Measurements from ENCODE around the gene GAB1. TPM values are rescaled to one million over a fixed set of nuclear protein-coding genes. Genes with fewer than 3 reads are reported as not detected.

Gene GAB1
- total RNA-seq, 6 donors from 2014 or later: 47.1 to 77.6 (median 56.9) TPM

DNA sequence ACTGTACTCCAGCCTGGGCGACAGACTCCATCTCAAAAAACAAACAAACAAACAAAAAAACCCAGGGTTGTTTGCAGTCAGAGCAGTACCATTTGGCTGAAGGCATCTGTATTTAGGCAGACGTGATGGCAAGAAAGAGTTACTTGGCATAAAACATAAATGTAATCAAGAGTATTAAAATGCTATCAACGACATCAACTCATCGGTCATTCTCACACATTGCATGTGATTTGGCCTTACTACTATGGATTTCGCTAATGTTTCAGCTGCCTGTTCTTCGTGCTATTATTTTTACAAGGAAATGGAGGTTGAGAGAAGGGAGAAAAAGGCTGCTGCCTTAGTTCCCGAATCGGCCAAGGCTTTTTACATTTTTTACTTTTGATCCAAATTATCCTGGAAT is 161.3 kb downstream of the GAB1 start:
- Histone ChIP-seq H3K36me3 (no peaks in the 10 kb centered on the region), H3K27ac (no peak overlapping the region), H3K4me3 (no peak overlapping the region), H3K4me1 (no peaks in the 10 kb centered on the region), H3K27me3 (no peaks in the 10 kb centered on the region), H3K9me3 (no peaks in the 10 kb centered on the region)
- DNase-seq (no peak), ATAC-seq (ENCODE audit: low FRiP score in 2 of 2) (no peak)
- WGBS, 2 donors: 71 to 82% methylated on average over 8 of the region's 8 CpGs
- TF ChIP-seq, protein P1, sequence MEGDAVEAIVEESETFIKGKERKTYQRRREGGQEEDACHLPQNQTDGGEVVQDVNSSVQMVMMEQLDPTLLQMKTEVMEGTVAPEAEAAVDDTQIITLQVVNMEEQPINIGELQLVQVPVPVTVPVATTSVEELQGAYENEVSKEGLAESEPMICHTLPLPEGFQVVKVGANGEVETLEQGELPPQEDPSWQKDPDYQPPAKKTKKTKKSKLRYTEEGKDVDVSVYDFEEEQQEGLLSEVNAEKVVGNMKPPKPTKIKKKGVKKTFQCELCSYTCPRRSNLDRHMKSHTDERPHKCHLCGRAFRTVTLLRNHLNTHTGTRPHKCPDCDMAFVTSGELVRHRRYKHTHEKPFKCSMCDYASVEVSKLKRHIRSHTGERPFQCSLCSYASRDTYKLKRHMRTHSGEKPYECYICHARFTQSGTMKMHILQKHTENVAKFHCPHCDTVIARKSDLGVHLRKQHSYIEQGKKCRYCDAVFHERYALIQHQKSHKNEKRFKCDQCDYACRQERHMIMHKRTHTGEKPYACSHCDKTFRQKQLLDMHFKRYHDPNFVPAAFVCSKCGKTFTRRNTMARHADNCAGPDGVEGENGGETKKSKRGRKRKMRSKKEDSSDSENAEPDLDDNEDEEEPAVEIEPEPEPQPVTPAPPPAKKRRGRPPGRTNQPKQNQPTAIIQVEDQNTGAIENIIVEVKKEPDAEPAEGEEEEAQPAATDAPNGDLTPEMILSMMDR (IDR thresholded peaks at IDR 0.05): no peak
- no peak for TF ChIP-seq POLR2A (IDR thresholded peaks at IDR 0.05)
- no peak for TF ChIP-seq POLR2AphosphoS5 (IDR thresholded peaks at IDR 0.05)
- TF ChIP-seq EP300 (IDR thresholded peaks at IDR 0.05): no peak

DNA sequence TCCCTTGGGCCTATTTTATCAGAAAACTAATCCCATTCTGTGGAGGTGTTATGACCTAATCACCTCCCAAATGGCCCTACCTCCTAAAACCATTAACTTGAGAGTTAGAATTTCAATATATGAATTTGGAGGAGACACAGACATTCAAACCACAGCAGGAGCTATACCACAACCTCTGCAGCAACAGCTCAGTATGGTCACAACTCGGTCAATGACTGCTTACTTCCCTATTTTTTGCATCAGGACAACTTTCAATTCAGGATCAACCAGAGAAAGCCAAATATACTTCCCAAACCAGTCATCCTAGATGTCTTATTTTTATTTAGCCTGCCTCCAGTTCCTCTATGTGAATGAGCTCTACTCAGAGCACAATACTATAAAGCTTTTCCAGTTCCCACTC is 165.6 kb downstream of the GAB1 start:
- Histone ChIP-seq H3K27ac (no peak overlapping the region), H3K27me3 (no peaks in the 10 kb centered on the region), H3K9me3 (no peaks in the 10 kb centered on the region), H3K4me1 (no peaks in the 10 kb centered on the region), H3K4me3 (no peak overlapping the region), H3K36me3 (no peaks in the 10 kb centered on the region)
- 75 to 91% methylated on average over 1 of the region's 1 CpG for WGBS, 2 donors
- ATAC-seq (ENCODE audit: low FRiP score in 2 of 2): no peak
- no peak for DNase-seq
- TF ChIP-seq POLR2A (IDR thresholded peaks at IDR 0.05) (no peak), EP300 (IDR thresholded peaks at IDR 0.05) (no peak), POLR2AphosphoS5 (IDR thresholded peaks at IDR 0.05) (no peak)
- TF ChIP-seq, protein P1 (IDR thresholded peaks at IDR 0.05): no peak

DNA sequence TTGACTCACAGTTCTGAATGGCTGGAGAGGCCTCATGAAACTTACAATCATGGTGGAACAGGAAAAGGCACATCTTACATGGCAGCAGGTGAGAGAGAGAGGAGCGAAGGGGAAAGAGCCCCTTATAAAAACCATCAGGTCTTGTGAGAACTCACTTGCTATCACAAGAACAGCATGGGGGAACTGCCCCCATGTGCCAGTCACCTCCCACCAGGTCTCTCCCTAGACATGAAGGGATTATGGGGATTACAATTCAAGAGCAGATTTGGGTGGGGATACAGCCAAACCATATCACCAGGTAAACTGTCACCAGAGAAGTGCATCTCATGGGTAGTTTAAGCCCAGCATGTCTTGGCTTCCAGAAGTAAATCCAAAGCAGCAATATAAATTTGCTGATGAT is 169.4 kb downstream of the GAB1 start:
- ATAC-seq (ENCODE audit: low FRiP score in 2 of 2): no peak
- DNase-seq: no peak
- no peaks in the 10 kb centered on the region for H3K9me3 ChIP-seq
- H3K27me3 ChIP-seq: no peaks in the 10 kb centered on the region
- no peak overlapping the region for H3K4me3 ChIP-seq
- H3K4me1 ChIP-seq: no peaks in the 10 kb centered on the region
- no peaks in the 10 kb centered on the region for H3K36me3 ChIP-seq
- TF ChIP-seq, protein P1 (IDR thresholded peaks at IDR 0.05): no peak
- TF ChIP-seq EP300 (IDR thresholded peaks at IDR 0.05): no peak
- TF ChIP-seq POLR2A (IDR thresholded peaks at IDR 0.05): no peak
- TF ChIP-seq POLR2AphosphoS5 (IDR thresholded peaks at IDR 0.05): no peak
- 75 to 100% methylated on average over 1 of the region's 1 CpG for WGBS, 2 donors
- no peak overlapping the region for H3K27ac ChIP-seq

DNA sequence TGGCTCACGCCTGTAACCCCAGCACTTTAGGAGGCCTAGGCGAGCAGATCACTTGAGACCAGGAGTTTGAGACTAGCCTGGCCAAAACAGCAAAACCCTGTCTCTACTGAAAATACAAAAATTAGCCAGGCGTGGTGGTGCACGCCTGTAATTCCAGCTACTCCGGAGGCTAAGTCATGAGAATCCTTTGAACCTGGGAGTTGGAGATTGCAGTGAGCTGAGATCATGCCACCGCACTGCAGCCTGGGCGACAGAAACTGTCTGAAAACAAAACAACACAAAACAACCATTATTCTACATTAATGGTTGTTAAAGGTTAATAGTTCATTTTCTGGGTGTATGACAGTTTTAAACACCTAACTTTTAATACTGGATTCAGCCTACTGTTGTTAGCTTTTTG is 175.2 kb downstream of the GAB1 start:
- no peaks in the 10 kb centered on the region for H3K9me3 ChIP-seq
- ATAC-seq (ENCODE audit: low FRiP score in 2 of 2): no peak
- 87 to 98% methylated on average over 7 of the region's 7 CpGs for WGBS, 2 donors

DNA sequence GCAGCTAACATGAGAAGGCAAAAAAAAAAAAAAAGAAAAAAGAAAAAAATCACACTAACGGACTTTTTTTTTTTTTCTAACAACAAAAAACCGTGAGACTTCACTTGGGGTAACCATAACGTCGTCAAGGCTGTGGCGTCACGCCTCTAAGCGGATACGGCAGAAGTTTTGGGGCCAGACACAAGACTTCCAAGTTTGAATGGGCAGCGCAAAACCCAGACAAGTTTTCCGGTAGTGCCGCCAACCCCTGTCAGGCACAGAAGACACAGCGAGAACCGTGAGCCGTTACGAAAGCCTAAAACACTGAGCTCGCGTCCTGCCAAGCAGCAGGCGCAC is 176.3 kb downstream of the GAB1 start:
- peaks cover 0 to 7% (median 1%) of the 10 kb centered on the region in 4 donors for H3K36me3 ChIP-seq
- peak overlapping the region; percentile 91 to 99 (median 98) for H3K27ac ChIP-seq
- whole genome bisulfite sequencing, 2 donors: 0 to 1% methylated on average over 11 to 18 of the region's 18 CpGs
- TF ChIP-seq POLR2AphosphoS5 (IDR thresholded peaks at IDR 0.05) (no peak), EP300 (IDR thresholded peaks at IDR 0.05) (no peak), POLR2A (IDR thresholded peaks at IDR 0.05) (no peak)
- TF ChIP-seq, protein P1 (IDR thresholded peaks at IDR 0.05): no peak
- no peak for DNase-seq
- no peaks in the 10 kb centered on the region for H3K9me3 ChIP-seq
- peak overlapping the region; percentile 56 to 97 (median 86) for H3K4me3 ChIP-seq
- ATAC-seq (ENCODE audit: low FRiP score in 2 of 2): peak; percentile 66 to 71
- H3K4me1 ChIP-seq: peaks cover 12 to 35% (median 28%) of the 10 kb centered on the region in 4 donors
- H3K27me3 ChIP-seq: peaks cover 0 to 3% (median 0%) of the 10 kb centered on the region in 4 donors

More for the DNA sequence above, 175.2 kb downstream of the GAB1 start:
- H3K4me3 ChIP-seq: no peak overlapping the region
- peaks cover 0 to 3% (median 0%) of the 10 kb centered on the region in 4 donors for H3K27me3 ChIP-seq
- H3K4me1 ChIP-seq: peaks cover 12 to 24% (median 21%) of the 10 kb centered on the region in 4 donors
- DNase-seq: no peak
- TF ChIP-seq, protein P1 (IDR thresholded peaks at IDR 0.05): no peak
- no peak for TF ChIP-seq POLR2A (IDR thresholded peaks at IDR 0.05)
- no peak for TF ChIP-seq POLR2AphosphoS5 (IDR thresholded peaks at IDR 0.05)
- TF ChIP-seq EP300 (IDR thresholded peaks at IDR 0.05): no peak
- no peaks in the 10 kb centered on the region for H3K36me3 ChIP-seq
- no peak overlapping the region for H3K27ac ChIP-seq

Data from upper lobe of left lung (tissue), 6 donors.